ENCODE data around the gene ZNF132. TPM values are rescaled to one million over a fixed set of nuclear protein-coding genes. Genes with fewer than 3 reads are reported as not detected.

ZNF132 gene
- total RNA-seq, 1 experiment from 2014 or later: not detected

DNA sequence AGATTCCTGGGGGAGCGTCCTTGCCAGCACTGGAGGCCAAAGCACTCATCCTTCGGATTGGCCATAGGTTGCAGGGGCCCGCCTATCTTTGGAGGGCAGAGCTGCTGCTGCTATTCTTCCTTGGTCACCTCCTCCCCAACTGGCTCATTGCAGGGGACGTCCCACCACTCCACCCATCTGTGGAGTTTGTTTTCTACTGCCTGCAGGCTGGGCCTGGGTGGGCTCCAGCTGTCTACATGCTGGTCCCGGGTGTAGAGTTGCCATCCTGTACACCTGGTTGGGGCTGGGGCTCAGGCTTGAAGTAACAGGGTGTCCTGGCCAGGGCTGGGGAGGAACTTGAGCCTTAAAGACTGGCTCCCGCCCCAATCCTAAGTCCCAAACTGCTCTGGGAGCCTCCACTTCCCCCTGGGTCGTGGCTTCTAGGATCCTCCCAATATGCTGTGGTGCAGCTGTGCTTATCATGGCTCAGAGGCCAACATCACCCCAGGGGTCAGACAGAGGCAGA lies 42.4 kb downstream of the ZNF132 start (continued):
- TF ChIP-seq, protein P1, sequence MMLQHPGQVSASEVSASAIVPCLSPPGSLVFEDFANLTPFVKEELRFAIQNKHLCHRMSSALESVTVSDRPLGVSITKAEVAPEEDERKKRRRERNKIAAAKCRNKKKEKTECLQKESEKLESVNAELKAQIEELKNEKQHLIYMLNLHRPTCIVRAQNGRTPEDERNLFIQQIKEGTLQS (IDR thresholded peaks at IDR 0.05): no peak
- TF ChIP-seq EZH2 (IDR thresholded peaks at IDR 0.05): no peak
- TF ChIP-seq RAD21 (IDR thresholded peaks at IDR 0.05; ENCODE audit: low read depth): no peak
- TF ChIP-seq POLR2A (IDR thresholded peaks at IDR 0.05; ENCODE audit: borderline replicate concordance, extremely low read depth, insufficient read depth, insufficient read length): no peak
- TF ChIP-seq ZNF274 (IDR thresholded peaks at IDR 0.05; ENCODE audit: low read depth, low read length): no peak
- no peak for TF ChIP-seq SRF (IDR thresholded peaks at IDR 0.05; ENCODE audit: low read depth)
- TF ChIP-seq FOSL1 (IDR thresholded peaks at IDR 0.05; ENCODE audit: low read depth): no peak
- TF ChIP-seq, protein P2, sequence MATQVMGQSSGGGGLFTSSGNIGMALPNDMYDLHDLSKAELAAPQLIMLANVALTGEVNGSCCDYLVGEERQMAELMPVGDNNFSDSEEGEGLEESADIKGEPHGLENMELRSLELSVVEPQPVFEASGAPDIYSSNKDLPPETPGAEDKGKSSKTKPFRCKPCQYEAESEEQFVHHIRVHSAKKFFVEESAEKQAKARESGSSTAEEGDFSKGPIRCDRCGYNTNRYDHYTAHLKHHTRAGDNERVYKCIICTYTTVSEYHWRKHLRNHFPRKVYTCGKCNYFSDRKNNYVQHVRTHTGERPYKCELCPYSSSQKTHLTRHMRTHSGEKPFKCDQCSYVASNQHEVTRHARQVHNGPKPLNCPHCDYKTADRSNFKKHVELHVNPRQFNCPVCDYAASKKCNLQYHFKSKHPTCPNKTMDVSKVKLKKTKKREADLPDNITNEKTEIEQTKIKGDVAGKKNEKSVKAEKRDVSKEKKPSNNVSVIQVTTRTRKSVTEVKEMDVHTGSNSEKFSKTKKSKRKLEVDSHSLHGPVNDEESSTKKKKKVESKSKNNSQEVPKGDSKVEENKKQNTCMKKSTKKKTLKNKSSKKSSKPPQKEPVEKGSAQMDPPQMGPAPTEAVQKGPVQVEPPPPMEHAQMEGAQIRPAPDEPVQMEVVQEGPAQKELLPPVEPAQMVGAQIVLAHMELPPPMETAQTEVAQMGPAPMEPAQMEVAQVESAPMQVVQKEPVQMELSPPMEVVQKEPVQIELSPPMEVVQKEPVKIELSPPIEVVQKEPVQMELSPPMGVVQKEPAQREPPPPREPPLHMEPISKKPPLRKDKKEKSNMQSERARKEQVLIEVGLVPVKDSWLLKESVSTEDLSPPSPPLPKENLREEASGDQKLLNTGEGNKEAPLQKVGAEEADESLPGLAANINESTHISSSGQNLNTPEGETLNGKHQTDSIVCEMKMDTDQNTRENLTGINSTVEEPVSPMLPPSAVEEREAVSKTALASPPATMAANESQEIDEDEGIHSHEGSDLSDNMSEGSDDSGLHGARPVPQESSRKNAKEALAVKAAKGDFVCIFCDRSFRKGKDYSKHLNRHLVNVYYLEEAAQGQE (IDR thresholded peaks at IDR 0.05; ENCODE audit: low read depth): no peak

DNA sequence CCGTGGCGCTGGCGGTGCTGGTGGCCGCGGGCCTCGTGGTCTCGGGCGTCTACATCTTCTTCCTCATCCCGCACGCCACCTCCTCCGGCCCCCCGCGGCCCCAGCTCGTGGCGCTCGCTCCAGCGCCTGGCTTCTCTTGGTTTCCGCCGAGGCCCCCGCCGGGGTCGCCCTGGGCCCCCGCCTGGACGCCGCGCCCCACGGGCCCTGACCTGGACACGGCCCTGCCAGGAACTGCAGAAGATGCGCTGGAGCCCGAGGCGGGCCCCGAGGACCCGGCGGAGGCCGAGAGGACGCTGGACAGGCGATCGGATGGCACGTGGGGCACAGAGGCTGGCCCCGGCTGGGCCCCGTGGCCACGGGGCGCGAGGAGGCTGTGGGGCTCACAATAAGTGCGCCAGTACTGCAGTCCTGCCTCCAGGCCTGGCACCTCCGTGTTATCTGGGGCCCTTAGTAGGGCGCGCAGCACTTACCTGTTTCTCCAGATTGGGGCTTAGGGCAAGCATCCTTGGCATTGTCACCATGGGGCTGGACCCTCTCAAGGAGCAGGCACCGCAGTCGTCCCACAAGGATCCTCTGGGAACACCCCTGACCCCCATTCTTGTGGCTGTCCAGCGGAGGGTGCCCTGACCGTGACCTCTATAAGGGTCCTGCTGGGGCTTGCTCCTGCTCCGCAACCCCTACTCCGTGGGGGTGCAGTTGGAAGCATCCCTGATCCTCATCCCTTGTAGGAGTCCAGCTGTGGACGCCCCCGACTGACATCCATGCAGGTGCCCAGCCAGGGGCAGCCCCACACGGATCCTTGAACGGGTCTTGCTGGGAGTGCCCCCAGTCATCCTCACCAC lies 43.0 kb downstream of the ZNF132 start:
- Histone ChIP-seq H3K4me1 (ENCODE audit: control insufficient read depth in 1 of 2, insufficient read depth in 2 of 2, low read length in 2 of 2) (peaks cover 27 to 50% of the 10 kb centered on the region in 2 experiments), H3K9ac (ENCODE audit: low read length) (no peak overlapping the region), H3K9me2 (ENCODE audit: insufficient read depth) (no peaks in the 10 kb centered on the region), H3K36me3 (ENCODE audit: control insufficient read depth in 1 of 2, insufficient read depth in 2 of 2, low read length in 2 of 2) (peaks cover 14 to 32% of the 10 kb centered on the region in 2 experiments; a peak in 3 of 4 replicates), H4K20me1 (ENCODE audit: insufficient read depth) (peaks cover 19% of the 10 kb centered on the region; the same call in 1 of the 2 replicates), H3K4me3 (replicated peaks in 1 of 2; ENCODE audit: low read depth in 1 of 2, low read length in 2 of 2) (no peak overlapping the region), H2AFZ (ENCODE audit: low read depth, low read length, poor library complexity, severe bottlenecking) (no peak overlapping the region), H3K79me2 (ENCODE audit: insufficient read depth, low read length) (peaks cover 21% of the 10 kb centered on the region), H3K27me3 (ENCODE audit: insufficient read depth, low read length) (no peaks in the 10 kb centered on the region), H3K9me3 (ENCODE audit: control insufficient read depth in 1 of 2, insufficient read depth in 1 of 2, low read depth in 1 of 2, low read length in 2 of 2) (no peaks in the 10 kb centered on the region), H3K27ac (ENCODE audit: low read depth, low read length) (no peak overlapping the region), H3K4me2 (ENCODE audit: low read length) (no peak overlapping the region)
- no TSS peak for BruUV-seq (replicated peaks)
- TF ChIP-seq, protein P3, sequence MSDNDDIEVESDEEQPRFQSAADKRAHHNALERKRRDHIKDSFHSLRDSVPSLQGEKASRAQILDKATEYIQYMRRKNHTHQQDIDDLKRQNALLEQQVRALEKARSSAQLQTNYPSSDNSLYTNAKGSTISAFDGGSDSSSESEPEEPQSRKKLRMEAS (IDR thresholded peaks at IDR 0.05): no peak
- TF ChIP-seq FOSL1 (IDR thresholded peaks at IDR 0.05; ENCODE audit: low read depth) (no peak), ELF1 (IDR thresholded peaks at IDR 0.05; ENCODE audit: borderline replicate concordance, low read depth) (no peak), ZFX (IDR thresholded peaks at IDR 0.05) (no peak), JUND (IDR thresholded peaks at IDR 0.05) (no peak), RAD21 (IDR thresholded peaks at IDR 0.05; ENCODE audit: low read depth) (no peak), SIN3A (IDR thresholded peaks at IDR 0.05; ENCODE audit: low read depth) (no peak), TCF7L2 (IDR thresholded peaks at IDR 0.05; ENCODE audit: borderline replicate concordance, extremely low read depth, insufficient read depth, insufficient read length) (no peak), YY1 (IDR thresholded peaks at IDR 0.05; ENCODE audit: extremely low read depth, insufficient replicate concordance, low read depth, low read length) (no peak), POLR2AphosphoS5 (IDR thresholded peaks at IDR 0.05; ENCODE audit: low read depth, low read length) (no peak), EGR1 (IDR thresholded peaks at IDR 0.05; ENCODE audit: low read depth) (no peak)
- TF ChIP-seq, protein P1 (IDR thresholded peaks at IDR 0.05): no peak
- ChIA-PET POLR2A (no interaction called here), CTCF (no interaction called here), RAD21 (ENCODE audit: low non-redundant PET in 1 of 2, low total read pairs in 2 of 2, uncharacterized antibody in 2 of 2, unreplicated experiment in 2 of 2) (no interaction called here)
- intact Hi-C loops (cut with micrococcal nuclease): no loop called here
- DNase-seq (ENCODE audit: low read depth, low spot score) (no peak), ATAC-seq (no peak)

Measured in HCT116 (cell line).